HG03045 (cell line): ENCODE results near the gene KRT31.
"Not testable (repeated sequence)": the region's sequence is repeated elsewhere in the genome, so short reads cannot be mapped to it uniquely, and the experiment has no call there.

Experiments used
- ATAC-seq: cut with Tn5 transposase; IDR thresholded peaks from one replicate; pipeline ENCODE4 v1.9.1; 2021; ENCODE audit warnings: mild to moderate bottlenecking, moderate library complexity; ENCODE audit not compliant: unreplicated experiment

KRT31 gene

DNA sequence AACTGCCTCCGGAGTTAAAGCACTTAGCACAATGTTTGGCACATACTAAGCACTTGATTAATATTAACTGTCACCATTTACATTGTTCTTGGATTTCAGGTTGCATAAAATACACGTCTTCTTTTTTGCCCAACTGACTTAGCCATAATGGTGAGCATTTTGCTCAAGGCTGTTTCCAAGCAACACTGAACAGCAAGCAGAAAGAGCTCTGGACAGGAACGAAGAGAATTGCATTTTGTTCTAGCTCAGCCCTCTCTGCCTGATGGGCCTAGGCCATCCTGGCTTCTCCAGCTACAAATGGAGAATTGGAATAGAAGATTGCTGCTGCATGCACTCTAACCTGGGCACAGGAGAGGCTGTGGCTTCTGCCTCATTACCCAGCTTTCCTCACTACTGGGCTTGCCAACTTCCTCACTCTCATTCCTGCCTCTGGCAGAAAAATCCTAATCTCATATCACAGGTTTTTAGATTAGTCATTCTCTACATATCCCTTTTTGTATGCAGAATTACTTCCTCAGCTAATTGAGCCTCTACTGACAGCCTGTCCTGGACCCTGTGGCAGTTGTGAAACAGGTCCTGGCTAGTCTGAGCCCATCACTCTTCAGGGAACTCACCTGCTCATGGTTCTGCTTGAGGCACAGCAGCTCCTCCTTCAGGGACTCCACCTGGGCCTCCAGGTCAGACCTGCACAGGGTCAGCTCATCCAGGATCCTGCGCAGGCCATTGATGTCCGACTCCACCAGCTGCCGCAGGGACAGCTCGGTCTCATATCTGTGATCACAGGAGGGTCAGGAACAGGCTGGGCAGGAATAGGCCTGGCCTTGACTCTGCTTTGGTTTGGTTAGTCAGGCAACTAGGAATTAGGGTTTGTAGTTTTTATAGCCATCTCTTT is 49.3 kb downstream of the KRT31 start:
- ATAC-seq = no peak

DNA sequence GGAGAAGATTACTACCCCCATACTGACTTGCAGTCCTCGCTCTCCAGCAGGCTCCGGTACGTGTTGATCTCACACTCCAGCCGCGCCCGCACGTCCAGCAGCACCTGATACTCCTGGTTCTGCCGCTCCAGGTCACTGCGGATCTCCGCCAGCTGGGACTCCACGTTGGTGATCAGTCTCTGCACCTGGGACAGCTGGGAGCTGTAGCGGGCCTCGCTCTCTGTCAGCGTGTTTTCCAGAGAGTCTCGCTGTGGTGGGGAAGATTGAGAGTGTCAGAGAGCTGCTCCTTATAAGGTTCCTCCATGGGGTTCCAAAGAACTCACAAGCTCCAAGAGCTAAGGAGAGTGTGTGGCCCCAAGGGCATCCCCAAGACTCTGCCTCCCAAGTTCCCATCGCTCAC is 51.0 kb downstream of the KRT31 start:
- ATAC-seq = not testable (repeated sequence)

DNA sequence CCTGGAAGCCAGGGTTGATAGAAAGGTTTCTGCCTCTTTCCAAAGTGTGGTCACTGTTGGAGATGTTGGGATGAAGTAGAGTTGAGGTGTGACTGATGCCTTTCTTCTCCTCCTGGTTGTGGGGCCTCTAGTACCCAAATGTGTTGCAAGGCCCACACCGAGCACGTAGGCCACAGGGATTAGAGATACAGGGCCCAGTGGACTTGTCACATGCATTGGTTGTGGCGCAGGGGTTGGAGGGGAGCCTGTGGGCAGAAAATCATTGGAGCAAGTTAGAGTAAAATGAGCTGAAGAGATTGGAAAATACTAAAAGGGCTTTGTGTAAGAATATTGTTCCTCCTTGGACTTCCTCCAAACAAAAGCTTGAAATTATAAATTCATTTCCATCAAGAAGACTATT is 51.4 kb downstream of the KRT31 start:
- no peak for ATAC-seq
